ENCODE results near the gene SHISA3. TPM values are rescaled to one million over a fixed set of nuclear protein-coding genes. Genes with fewer than 3 reads are reported as not detected.

Gene SHISA3
- total and polyA plus RNA-seq, 10 donors = 0.34 to 1.2 (median 0.53) TPM; not detected in 2

DNA sequence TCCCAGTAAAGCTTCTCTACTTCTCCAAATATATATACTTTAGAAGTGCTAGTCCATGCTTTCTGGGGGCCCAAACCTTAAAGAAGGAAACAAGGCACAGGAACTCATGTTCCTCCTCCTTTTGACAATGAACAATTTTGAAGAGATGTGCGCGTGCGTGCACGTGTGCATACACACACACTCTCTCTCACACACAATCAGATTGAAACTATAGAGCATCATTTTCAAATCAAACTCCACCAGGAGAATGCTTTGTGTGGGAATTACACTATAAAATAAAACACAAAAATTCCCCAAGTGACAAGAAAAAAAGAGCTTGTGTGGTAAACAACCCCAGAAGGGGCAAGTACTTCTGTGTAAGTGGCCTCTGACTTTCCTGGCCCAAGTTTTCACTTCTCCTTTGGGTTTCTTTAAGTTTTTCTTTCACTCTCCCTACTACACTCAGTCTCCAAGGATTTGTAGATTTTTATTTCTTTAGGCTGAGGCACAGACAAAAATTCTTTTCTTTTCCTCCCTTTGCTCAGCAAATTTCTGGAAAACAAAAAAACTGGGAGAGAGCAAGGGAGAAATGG lies 46.6 kb upstream of the SHISA3 start:
- TF ChIP-seq, protein P1, sequence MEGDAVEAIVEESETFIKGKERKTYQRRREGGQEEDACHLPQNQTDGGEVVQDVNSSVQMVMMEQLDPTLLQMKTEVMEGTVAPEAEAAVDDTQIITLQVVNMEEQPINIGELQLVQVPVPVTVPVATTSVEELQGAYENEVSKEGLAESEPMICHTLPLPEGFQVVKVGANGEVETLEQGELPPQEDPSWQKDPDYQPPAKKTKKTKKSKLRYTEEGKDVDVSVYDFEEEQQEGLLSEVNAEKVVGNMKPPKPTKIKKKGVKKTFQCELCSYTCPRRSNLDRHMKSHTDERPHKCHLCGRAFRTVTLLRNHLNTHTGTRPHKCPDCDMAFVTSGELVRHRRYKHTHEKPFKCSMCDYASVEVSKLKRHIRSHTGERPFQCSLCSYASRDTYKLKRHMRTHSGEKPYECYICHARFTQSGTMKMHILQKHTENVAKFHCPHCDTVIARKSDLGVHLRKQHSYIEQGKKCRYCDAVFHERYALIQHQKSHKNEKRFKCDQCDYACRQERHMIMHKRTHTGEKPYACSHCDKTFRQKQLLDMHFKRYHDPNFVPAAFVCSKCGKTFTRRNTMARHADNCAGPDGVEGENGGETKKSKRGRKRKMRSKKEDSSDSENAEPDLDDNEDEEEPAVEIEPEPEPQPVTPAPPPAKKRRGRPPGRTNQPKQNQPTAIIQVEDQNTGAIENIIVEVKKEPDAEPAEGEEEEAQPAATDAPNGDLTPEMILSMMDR (IDR thresholded peaks at IDR 0.05 in 8 of 11, conservative IDR thresholded peaks at IDR 0.05 in 3 of 11) = no peak
- TF ChIP-seq POLR2AphosphoS5 (IDR thresholded peaks at IDR 0.05) = no peak
- TF ChIP-seq POLR2A (IDR thresholded peaks at IDR 0.05) = no peak
- no peak overlapping the region for H3K4me3 ChIP-seq
- H3K9me3 ChIP-seq = no peaks in the 10 kb centered on the region
- H3K4me1 ChIP-seq = peaks cover 0 to 4% (median 0%) of the 10 kb centered on the region in 6 donors
- DNase-seq = no peak
- no peak overlapping the region for H3K27ac ChIP-seq
- H3K27me3 ChIP-seq (replicated peaks in 1 of 7) = peaks cover 0 to 5% (median 0%) of the 10 kb centered on the region in 7 donors
- WGBS, 5 donors = 73 to 84% (median 76%) methylated on average over 4 of the region's 4 CpGs
- intact Hi-C loops (cut with DNase I; ENCODE audit: low total_unique reads) = no loop called here
- H3K36me3 ChIP-seq = no peaks in the 10 kb centered on the region

DNA sequence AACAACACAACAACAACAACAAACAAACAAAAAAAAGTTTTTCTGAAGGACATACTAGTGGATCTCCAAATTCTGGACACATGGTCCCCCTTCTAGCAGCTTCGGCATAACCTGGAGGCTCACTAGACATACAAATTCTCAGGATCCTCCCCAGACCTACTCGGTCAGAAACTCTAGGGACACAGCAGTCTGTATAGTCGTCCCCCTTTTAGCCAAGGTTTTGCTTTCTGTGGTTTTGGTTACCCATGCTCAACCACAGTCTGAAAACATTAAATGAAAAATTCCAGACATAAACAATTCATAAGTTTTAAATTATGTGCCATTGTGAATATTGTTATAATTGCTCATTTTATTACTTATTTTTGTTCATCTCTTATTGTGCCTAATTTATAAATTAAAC lies 45.2 kb upstream of the SHISA3 start:
- H3K4me1 ChIP-seq = peaks cover 0 to 4% (median 0%) of the 10 kb centered on the region in 6 donors
- intact Hi-C loops (cut with DNase I; ENCODE audit: low total_unique reads) = no loop called here
- no peak overlapping the region for H3K4me3 ChIP-seq
- 61 to 78% (median 73%) methylated on average over 3 of the region's 3 CpGs for WGBS, 5 donors
- no peak overlapping the region for H3K27ac ChIP-seq
- no peaks in the 10 kb centered on the region for H3K36me3 ChIP-seq
- TF ChIP-seq POLR2A (IDR thresholded peaks at IDR 0.05) = no peak
- no peak for TF ChIP-seq POLR2AphosphoS5 (IDR thresholded peaks at IDR 0.05)
- TF ChIP-seq, protein P1 (IDR thresholded peaks at IDR 0.05 in 8 of 11, conservative IDR thresholded peaks at IDR 0.05 in 3 of 11) = no peak
- H3K9me3 ChIP-seq = no peaks in the 10 kb centered on the region
- DNase-seq = no peak
- H3K27me3 ChIP-seq (replicated peaks in 1 of 7) = peaks cover 0 to 12% (median 0%) of the 10 kb centered on the region in 7 donors

DNA sequence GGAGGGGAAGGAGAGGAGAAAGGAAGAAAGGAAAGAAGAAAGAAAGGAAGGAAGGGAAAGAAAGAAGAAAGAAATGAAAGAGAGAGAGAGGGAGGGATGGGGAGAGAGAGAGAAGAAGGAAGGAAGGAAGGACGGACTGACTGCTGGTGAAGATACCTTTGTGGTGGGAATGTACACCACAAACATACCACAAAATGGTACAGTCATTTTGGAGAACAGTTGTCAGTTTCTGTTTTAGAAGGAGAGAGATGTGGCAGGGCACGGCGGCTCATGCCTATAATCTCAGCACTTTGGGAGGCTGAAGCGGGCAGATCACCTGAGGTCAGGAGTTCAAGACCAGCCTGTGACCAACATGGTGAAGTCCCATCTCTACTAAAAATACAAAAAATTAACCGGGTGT lies 40.0 kb upstream of the SHISA3 start:
- no peak for TF ChIP-seq POLR2A (IDR thresholded peaks at IDR 0.05)
- TF ChIP-seq, protein P1 (IDR thresholded peaks at IDR 0.05 in 8 of 11, conservative IDR thresholded peaks at IDR 0.05 in 3 of 11) = no peak
- TF ChIP-seq POLR2AphosphoS5 (IDR thresholded peaks at IDR 0.05) = no peak
- Histone ChIP-seq H3K27ac (no peak overlapping the region), H3K27me3 (replicated peaks in 1 of 7) (peaks cover 0 to 17% (median 0%) of the 10 kb centered on the region in 7 donors), H3K4me1 (peaks cover 0 to 9% (median 0%) of the 10 kb centered on the region in 6 donors), H3K4me3 (no peak overlapping the region), H3K9me3 (no peaks in the 10 kb centered on the region), H3K36me3 (no peaks in the 10 kb centered on the region)
- no peak for DNase-seq
- intact Hi-C loops (cut with DNase I; ENCODE audit: low total_unique reads) = no loop called here
- 39 to 53% (median 45%) methylated on average over 5 of the region's 5 CpGs for WGBS, 5 donors

DNA sequence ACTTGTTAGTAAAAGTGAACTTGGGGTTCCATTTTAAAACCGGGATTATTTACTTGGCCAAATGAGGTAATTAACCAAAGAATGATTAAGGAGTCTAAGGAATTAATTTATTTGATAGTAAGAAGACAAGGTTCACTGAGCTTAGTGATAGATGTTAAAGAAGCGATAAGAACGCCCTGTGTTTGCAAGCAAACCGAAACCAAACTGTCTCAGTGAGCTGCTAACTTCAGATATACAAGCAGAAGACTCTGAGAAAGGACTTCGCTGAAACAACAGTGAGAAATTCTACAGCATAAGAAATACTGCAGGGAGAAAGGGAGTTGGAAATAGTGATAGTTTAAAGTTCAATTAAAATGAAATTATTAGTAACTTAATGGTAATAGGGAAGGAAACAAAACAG lies 37.6 kb upstream of the SHISA3 start:
- intact Hi-C loops (cut with DNase I; ENCODE audit: low total_unique reads) = no loop called here
- peaks cover 0 to 12% (median 0%) of the 10 kb centered on the region in 7 donors for H3K27me3 ChIP-seq (replicated peaks in 1 of 7)
- H3K4me3 ChIP-seq = peak overlapping the region in 3 of 8 donors; percentile 7 to 22 (median 8)
- peaks cover 0 to 9% (median 0%) of the 10 kb centered on the region in 6 donors for H3K4me1 ChIP-seq
- TF ChIP-seq, protein P1 (IDR thresholded peaks at IDR 0.05 in 8 of 11, conservative IDR thresholded peaks at IDR 0.05 in 3 of 11) = no peak
- TF ChIP-seq POLR2AphosphoS5 (IDR thresholded peaks at IDR 0.05) = no peak
- TF ChIP-seq POLR2A (IDR thresholded peaks at IDR 0.05) = no peak
- no peaks in the 10 kb centered on the region for H3K9me3 ChIP-seq
- no peak for DNase-seq
- WGBS, 5 donors = 55 to 68% (median 67%) methylated on average over 5 of the region's 5 CpGs
- H3K36me3 ChIP-seq = no peaks in the 10 kb centered on the region
- H3K27ac ChIP-seq = peak overlapping the region in 3 of 8 donors; percentile 15 to 38 (median 24)

All from spleen (tissue), 11 donors.